Trophoblast cell (in vitro differentiated cells and primary cell): ENCODE data around the gene FN1.

Experiments used
- DNase-seq, 2 donors: peaks; one replicate each; pipeline ENCODE4 v3.0.0-alpha.2; 2016
- H2AFZ ChIP-seq: 2 replicates; pipeline ENCODE4 v1.6.1; 2013; ENCODE audit warnings: low read length, moderate library complexity, mild to moderate bottlenecking; ENCODE audit not compliant: insufficient read depth, poor library complexity
- H2AK5ac ChIP-seq: 2 replicates; pipeline ENCODE4 v1.6.1; 2013; ENCODE audit warnings: mild to moderate bottlenecking, low read length
- H2BK120ac ChIP-seq: 2 replicates; pipeline ENCODE4 v1.6.1; 2013; ENCODE audit warnings: low read length, mild to moderate bottlenecking, moderate library complexity; ENCODE audit not compliant: insufficient read depth, poor library complexity
- H2BK12ac ChIP-seq: 2 replicates; pipeline ENCODE4 v1.6.1; 2013; ENCODE audit warnings: mild to moderate bottlenecking, low read length, moderate library complexity
- H2BK5ac ChIP-seq: 2 replicates; pipeline ENCODE4 v1.6.1; 2013; ENCODE audit warnings: low read length, low read depth, moderate library complexity, mild to moderate bottlenecking; ENCODE audit not compliant: poor library complexity
- H3K14ac ChIP-seq: 2 replicates; pipeline ENCODE4 v1.6.1; 2013; ENCODE audit warnings: mild to moderate bottlenecking, low read length
- H3K18ac ChIP-seq: 2 replicates; pipeline ENCODE4 v1.6.1; 2013; ENCODE audit warnings: mild to moderate bottlenecking, low read length
- H3K23ac ChIP-seq: 2 replicates; pipeline ENCODE4 v1.6.1; 2013; ENCODE audit warnings: low read length
- H3K27ac ChIP-seq: 2 replicates; pipeline ENCODE4 v1.5.1; 2013; ENCODE audit warnings: low read depth, mild to moderate bottlenecking, inconsistent platforms, low read length, moderate library complexity
- H3K27me3 ChIP-seq: 2 replicates; pipeline ENCODE4 v1.6.1; 2013; ENCODE audit warnings: inconsistent platforms, mild to moderate bottlenecking, low read length, moderate library complexity; ENCODE audit not compliant: insufficient read depth
- H3K36me3 ChIP-seq, 2 experiments: 1 replicate in 1 of 2; 2 replicates in 1 of 2; pipeline ENCODE4 v1.6.1; 2013; ENCODE audit warnings: low read length in 2 of 2, mild to moderate bottlenecking in 2 of 2, moderate library complexity in 1 of 2; ENCODE audit not compliant: insufficient read depth in 2 of 2, control insufficient read depth in 1 of 2
- H3K4ac ChIP-seq: 2 replicates; pipeline ENCODE4 v1.6.1; 2013; ENCODE audit warnings: low read depth, mild to moderate bottlenecking, low read length, moderate library complexity
- H3K4me1 ChIP-seq, 2 experiments: 1 replicate in 1 of 2; 2 replicates in 1 of 2; pipeline ENCODE4 v1.6.1; 2013; ENCODE audit warnings: low read length in 2 of 2, mild to moderate bottlenecking in 2 of 2, moderate library complexity in 1 of 2; ENCODE audit not compliant: insufficient read depth in 2 of 2, control insufficient read depth in 1 of 2
- H3K4me2 ChIP-seq: 2 replicates; pipeline ENCODE4 v1.6.1; 2013; ENCODE audit warnings: inconsistent platforms, mild to moderate bottlenecking, low read length, moderate library complexity
- H3K4me3 ChIP-seq: 2 replicates; pipeline ENCODE4 v1.5.1; 2013; ENCODE audit warnings: mild to moderate bottlenecking, low read depth, low read length, inconsistent platforms
- H3K79me1 ChIP-seq: one replicate; pipeline ENCODE4 v1.6.1; 2013; ENCODE audit warnings: low read length
- H3K79me2 ChIP-seq: 2 replicates; pipeline ENCODE4 v1.6.1; 2013; ENCODE audit warnings: low read length, mild to moderate bottlenecking; ENCODE audit not compliant: control insufficient read depth, insufficient read depth, poor library complexity
- H3K9ac ChIP-seq: 2 replicates; pipeline ENCODE4 v1.6.1; 2013; ENCODE audit warnings: mild to moderate bottlenecking, low read length
- H3K9me3 ChIP-seq: 2 replicates; pipeline ENCODE4 v1.6.1; 2013; ENCODE audit warnings: low read depth, mild to moderate bottlenecking, control low read depth, inconsistent platforms, low read length; ENCODE audit not compliant: insufficient read depth
- H4K12ac ChIP-seq: 2 replicates; pipeline ENCODE4 v1.6.1; 2013; ENCODE audit warnings: low read depth, mild to moderate bottlenecking, low read length, moderate library complexity
- H4K8ac ChIP-seq: 2 replicates; pipeline ENCODE4 v1.6.1; 2013; ENCODE audit warnings: low read depth, mild to moderate bottlenecking, low read length, moderate library complexity
- H4K91ac ChIP-seq: one replicate; pipeline ENCODE4 v1.6.1; 2013; ENCODE audit warnings: low read depth, mild to moderate bottlenecking, low read length, moderate library complexity
- WGBS: extraction: QIAGEN DNeasy Blood & Tissue Kit; methylation state at CpG from one replicate; pipeline ENCODE4 v1.1.7; 2013; ENCODE audit warnings: missing lambda C conversion rate; ENCODE audit not compliant: insufficient read length, insufficient coverage; ENCODE audit errors: extremely low coverage; 5-methylcytosine and 5-hydroxymethylcytosine counted together

Gene FN1

DNA sequence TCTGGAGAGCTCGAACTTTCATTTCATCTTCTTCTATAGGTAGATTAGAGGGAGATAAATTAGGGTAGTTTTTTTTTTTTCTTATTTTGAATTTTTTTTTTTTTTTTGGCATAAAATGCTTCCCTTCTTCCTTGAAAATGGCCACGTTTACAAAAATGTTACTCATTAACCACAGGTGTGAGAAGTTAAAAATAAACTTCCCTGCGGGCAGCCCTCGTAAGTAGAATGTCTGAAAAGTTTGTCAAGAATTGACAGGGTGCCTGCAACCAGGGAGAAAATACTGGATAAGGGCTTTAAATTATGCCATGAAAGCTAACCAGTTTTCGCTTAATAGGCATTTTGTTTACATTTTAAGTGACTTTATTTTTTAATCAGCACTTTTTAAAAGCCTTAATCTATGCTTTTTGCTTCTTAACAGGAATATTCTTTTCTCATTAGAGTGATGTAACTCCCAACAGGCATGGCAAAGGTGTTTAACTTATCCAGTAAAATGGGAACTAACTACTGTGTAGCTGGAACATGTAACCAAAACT is 4.2 kb upstream of the FN1 start:
- Histone ChIP-seq H3K23ac (no peak overlapping the region), H3K36me3 (no peaks in the 10 kb centered on the region), H2AFZ (no peak overlapping the region), H4K12ac (no peak overlapping the region), H2BK5ac (no peak overlapping the region), H3K4me1 (peaks cover 2 to 4% of the 10 kb centered on the region in 2 experiments), H3K79me1 (peaks cover 16% of the 10 kb centered on the region), H3K4ac (no peak overlapping the region), H3K27ac (no peak overlapping the region), H4K91ac (no peak overlapping the region), H3K9me3 (no peaks in the 10 kb centered on the region), H3K4me3 (no peak overlapping the region), H2AK5ac (no peak overlapping the region), H4K8ac (no peak overlapping the region), H3K14ac (no peak overlapping the region), H3K9ac (no peak overlapping the region), H3K4me2 (no peak overlapping the region), H2BK120ac (no peak overlapping the region), H2BK12ac (no peak overlapping the region), H3K27me3 (no peaks in the 10 kb centered on the region), H3K18ac (no peak overlapping the region), H3K79me2 (peaks cover 12% of the 10 kb centered on the region)
- WGBS = no CpG with 5 or more reads among the region's 5 CpGs
- DNase-seq = peak; percentile 74 to 92

DNA sequence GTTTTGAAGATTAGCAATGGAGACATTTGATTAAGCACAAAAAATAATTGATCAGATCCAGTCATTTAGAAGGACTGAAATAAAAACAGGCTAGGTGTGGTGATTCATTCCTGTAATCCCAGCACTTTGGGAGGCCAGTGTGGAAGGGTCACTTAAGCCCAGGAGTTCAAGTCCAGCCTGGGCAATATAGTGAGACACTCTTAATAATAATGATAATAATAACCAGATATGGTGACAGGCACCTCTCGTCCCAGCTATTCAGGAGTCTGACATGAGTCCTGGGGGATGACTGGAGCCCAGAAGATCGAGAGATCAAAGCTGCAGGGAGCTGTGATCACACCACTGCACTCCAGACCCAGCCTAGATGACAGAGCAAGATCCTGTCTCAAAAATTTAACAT is 3.5 kb upstream of the FN1 start:
- no peaks in the 10 kb centered on the region for H3K27me3 ChIP-seq
- WGBS = no CpG with 5 or more reads among the region's 2 CpGs
- H2BK12ac ChIP-seq = no peak overlapping the region
- H3K79me1 ChIP-seq = peaks cover 16% of the 10 kb centered on the region
- no peak overlapping the region for H3K27ac ChIP-seq
- H3K4ac ChIP-seq = no peak overlapping the region
- no peak overlapping the region for H4K12ac ChIP-seq
- no peak overlapping the region for H3K4me3 ChIP-seq
- H3K23ac ChIP-seq = no peak overlapping the region
- H3K14ac ChIP-seq = no peak overlapping the region
- H3K4me1 ChIP-seq = peaks cover 2 to 4% of the 10 kb centered on the region in 2 experiments
- no peak overlapping the region for H4K8ac ChIP-seq
- no peak overlapping the region for H2BK5ac ChIP-seq
- no peak overlapping the region for H2BK120ac ChIP-seq
- H2AK5ac ChIP-seq = no peak overlapping the region
- no peak overlapping the region for H3K9ac ChIP-seq
- H3K79me2 ChIP-seq = peaks cover 12% of the 10 kb centered on the region
- no peaks in the 10 kb centered on the region for H3K9me3 ChIP-seq
- no peak overlapping the region for H3K4me2 ChIP-seq
- no peak overlapping the region for H2AFZ ChIP-seq
- H3K18ac ChIP-seq = no peak overlapping the region
- H4K91ac ChIP-seq = peak overlapping the region; percentile 35
- H3K36me3 ChIP-seq = no peaks in the 10 kb centered on the region
- peak in 1 of 2 donors; percentile 33 for DNase-seq

DNA sequence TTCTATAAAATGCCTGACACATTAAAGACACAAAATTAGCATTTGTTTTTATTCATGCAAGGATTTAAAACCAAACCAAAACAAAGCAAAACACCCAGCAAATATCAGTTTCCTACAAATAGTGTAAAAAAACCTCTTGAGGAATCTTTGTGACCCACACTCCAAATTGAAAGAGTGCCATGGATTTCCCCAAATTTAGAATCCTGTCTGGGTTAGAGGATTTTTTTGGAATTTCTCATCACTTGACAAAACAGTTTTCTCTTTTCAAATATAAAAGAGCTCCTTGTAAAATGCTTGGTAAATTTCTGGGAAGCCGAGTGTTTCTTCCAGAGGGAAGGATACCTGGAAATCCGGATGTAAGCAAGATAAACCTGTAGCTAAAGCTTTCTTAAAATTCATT is 1.7 kb upstream of the FN1 start:
- no CpG with 5 or more reads among the region's 2 CpGs for WGBS

DNA sequence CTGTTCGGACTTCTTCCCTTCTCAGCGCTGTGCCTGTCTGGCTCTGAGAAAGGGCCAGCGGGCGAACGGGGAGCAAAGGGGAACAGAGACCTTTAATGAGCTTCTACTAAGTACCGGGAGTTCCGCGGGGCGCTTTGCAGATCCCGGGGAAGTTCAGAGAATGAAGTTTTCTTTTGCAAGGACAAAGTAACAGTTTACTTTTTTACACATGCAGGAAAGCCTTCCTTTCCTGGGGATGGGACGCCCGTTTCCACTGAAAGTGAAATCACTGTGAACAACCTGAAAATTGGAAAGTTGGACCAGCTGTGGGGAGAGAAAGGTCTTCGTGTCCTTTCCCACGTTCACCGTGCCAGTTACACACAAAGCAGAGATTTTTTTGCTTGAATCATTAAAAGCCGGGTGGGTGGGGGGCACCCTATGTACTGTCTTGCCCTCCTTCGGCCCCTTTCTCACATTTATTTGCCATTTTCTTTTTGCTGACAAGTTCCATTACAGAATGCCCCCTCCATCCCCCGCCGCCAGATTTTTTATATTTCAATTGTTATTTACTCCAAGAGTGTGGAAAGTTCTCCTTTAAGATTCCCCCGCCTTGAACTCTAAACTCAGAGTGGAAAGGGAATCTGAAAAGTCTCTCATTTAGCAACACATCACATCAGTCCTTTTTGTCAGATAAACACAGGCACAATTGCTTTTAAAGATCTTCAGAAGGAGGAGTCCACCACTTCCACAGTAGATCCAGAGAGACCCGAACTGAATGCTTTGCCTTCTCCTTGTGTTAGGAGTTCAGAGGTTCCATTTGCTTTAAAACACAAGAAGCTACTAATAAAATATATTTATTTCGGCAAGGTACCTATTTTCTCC is 1.1 kb upstream of the FN1 start:
- Histone ChIP-seq H4K8ac (peak overlapping the region; percentile 94), H3K4me2 (peak overlapping the region; percentile 67), H3K79me1 (peaks cover 16% of the 10 kb centered on the region), H3K14ac (peak overlapping the region; percentile 88), H2BK5ac (peak overlapping the region; percentile 94), H3K18ac (peak overlapping the region; percentile 93), H3K79me2 (peaks cover 12% of the 10 kb centered on the region), H2AK5ac (peak overlapping the region; percentile 93), H3K27ac (peak overlapping the region; percentile 96), H4K12ac (peak overlapping the region; percentile 92), H4K91ac (peak overlapping the region; percentile 94), H3K36me3 (peaks cover 6 to 13% of the 10 kb centered on the region in 2 experiments), H2AFZ (peak overlapping the region; percentile 59), H3K4me1 (peaks cover 4 to 8% of the 10 kb centered on the region in 2 experiments), H3K23ac (peak overlapping the region; percentile 35), H2BK120ac (peak overlapping the region; percentile 98), H3K9me3 (no peaks in the 10 kb centered on the region), H3K4ac (peak overlapping the region; percentile 77), H3K4me3 (peak overlapping the region; percentile 57), H2BK12ac (peak overlapping the region; percentile 82), H3K27me3 (no peaks in the 10 kb centered on the region), H3K9ac (peak overlapping the region; percentile 88)
- no CpG with 5 or more reads among the region's 22 CpGs for WGBS
- peak in 1 of 2 donors; percentile 45 for DNase-seq

More for the DNA sequence above, 1.7 kb upstream of the FN1 start:
- Histone ChIP-seq H4K12ac (no peak overlapping the region), H3K79me2 (peaks cover 12% of the 10 kb centered on the region), H3K18ac (no peak overlapping the region), H3K79me1 (peaks cover 16% of the 10 kb centered on the region), H2AK5ac (no peak overlapping the region), H3K4me3 (no peak overlapping the region), H3K36me3 (peaks cover 6 to 7% of the 10 kb centered on the region in 2 experiments), H3K9me3 (no peaks in the 10 kb centered on the region), H3K9ac (no peak overlapping the region), H3K4ac (no peak overlapping the region), H3K14ac (no peak overlapping the region), H2BK5ac (no peak overlapping the region), H3K4me2 (no peak overlapping the region), H2BK12ac (no peak overlapping the region), H3K4me1 (peaks cover 4 to 8% of the 10 kb centered on the region in 2 experiments), H4K8ac (no peak overlapping the region), H3K23ac (no peak overlapping the region), H2BK120ac (no peak overlapping the region), H3K27ac (no peak overlapping the region), H2AFZ (no peak overlapping the region), H4K91ac (no peak overlapping the region), H3K27me3 (no peaks in the 10 kb centered on the region)
- peak in 1 of 2 donors; percentile 37 for DNase-seq
